ENCODE data around the gene RBM47.

DNA sequence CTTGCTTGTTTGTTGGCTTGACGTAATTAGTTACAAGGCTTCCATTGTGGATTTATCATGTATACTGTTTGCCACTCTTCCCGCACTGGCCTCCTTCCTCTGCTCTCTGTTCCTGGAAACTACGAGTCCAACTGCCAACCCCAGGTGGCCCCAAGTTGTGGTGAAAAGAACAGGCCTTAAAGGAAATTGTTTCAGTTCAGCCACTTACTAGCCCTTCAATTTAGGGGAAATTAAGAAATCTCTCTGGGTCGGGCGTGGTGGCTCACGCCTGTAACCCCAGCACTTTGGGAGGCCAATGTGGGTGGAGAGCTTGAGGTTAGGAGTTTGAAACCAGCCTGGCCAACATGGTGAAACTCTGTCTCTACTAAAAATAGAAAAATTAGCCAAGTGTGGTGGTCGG, 28.0 kb downstream of the RBM47 start:
- TF ChIP-seq RCOR1 (IDR thresholded peaks at IDR 0.05; ENCODE audit: insufficient replicate concordance, low read length) = no peak
- TF ChIP-seq MAZ (IDR thresholded peaks at IDR 0.05; ENCODE audit: borderline replicate concordance, low read depth, low read length) = no peak
- TF ChIP-seq, protein P1, sequence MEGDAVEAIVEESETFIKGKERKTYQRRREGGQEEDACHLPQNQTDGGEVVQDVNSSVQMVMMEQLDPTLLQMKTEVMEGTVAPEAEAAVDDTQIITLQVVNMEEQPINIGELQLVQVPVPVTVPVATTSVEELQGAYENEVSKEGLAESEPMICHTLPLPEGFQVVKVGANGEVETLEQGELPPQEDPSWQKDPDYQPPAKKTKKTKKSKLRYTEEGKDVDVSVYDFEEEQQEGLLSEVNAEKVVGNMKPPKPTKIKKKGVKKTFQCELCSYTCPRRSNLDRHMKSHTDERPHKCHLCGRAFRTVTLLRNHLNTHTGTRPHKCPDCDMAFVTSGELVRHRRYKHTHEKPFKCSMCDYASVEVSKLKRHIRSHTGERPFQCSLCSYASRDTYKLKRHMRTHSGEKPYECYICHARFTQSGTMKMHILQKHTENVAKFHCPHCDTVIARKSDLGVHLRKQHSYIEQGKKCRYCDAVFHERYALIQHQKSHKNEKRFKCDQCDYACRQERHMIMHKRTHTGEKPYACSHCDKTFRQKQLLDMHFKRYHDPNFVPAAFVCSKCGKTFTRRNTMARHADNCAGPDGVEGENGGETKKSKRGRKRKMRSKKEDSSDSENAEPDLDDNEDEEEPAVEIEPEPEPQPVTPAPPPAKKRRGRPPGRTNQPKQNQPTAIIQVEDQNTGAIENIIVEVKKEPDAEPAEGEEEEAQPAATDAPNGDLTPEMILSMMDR (conservative IDR thresholded peaks at IDR 0.05; ENCODE audit: low read depth, low read length) = no peak
- TF ChIP-seq POLR2A (IDR thresholded peaks at IDR 0.05; ENCODE audit: low read depth, low read length) = no peak
- no peak for TF ChIP-seq MXI1 (IDR thresholded peaks at IDR 0.05; ENCODE audit: borderline replicate concordance, low read depth, low read length)
- TF ChIP-seq, protein P2, sequence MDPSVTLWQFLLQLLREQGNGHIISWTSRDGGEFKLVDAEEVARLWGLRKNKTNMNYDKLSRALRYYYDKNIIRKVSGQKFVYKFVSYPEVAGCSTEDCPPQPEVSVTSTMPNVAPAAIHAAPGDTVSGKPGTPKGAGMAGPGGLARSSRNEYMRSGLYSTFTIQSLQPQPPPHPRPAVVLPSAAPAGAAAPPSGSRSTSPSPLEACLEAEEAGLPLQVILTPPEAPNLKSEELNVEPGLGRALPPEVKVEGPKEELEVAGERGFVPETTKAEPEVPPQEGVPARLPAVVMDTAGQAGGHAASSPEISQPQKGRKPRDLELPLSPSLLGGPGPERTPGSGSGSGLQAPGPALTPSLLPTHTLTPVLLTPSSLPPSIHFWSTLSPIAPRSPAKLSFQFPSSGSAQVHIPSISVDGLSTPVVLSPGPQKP (IDR thresholded peaks at IDR 0.05; ENCODE audit: borderline replicate concordance, low read depth, low read length) = no peak
- TF ChIP-seq RAD21 (IDR thresholded peaks at IDR 0.05; ENCODE audit: low read length) = no peak
- no peak for TF ChIP-seq CEBPB (IDR thresholded peaks at IDR 0.05; ENCODE audit: low read depth, low read length)
- no peak for TF ChIP-seq SMC3 (IDR thresholded peaks at IDR 0.05; ENCODE audit: low read depth, low read length)
- TF ChIP-seq, protein P3, sequence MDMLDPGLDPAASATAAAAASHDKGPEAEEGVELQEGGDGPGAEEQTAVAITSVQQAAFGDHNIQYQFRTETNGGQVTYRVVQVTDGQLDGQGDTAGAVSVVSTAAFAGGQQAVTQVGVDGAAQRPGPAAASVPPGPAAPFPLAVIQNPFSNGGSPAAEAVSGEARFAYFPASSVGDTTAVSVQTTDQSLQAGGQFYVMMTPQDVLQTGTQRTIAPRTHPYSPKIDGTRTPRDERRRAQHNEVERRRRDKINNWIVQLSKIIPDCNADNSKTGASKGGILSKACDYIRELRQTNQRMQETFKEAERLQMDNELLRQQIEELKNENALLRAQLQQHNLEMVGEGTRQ (IDR thresholded peaks at IDR 0.05; ENCODE audit: low read depth, low read length) = no peak
